ENCODE results near the gene ZNF789. TPM values are rescaled to one million over a fixed set of nuclear protein-coding genes. Genes with fewer than 3 reads are reported as not detected.

Gene ZNF789
- total and polyA plus RNA-seq, 9 of the 15 experiments (the other 6 are each of a cell fraction or from before 2014, with no cell fraction given): 6.1 to 57.0 (median 24.8) TPM

GRCh38 chr7:99531354-99531765 lies 58.7 kb downstream of the ZNF789 start (continued):
- no peak for TF ChIP-seq RREB1 (CRISPR knock-in tag; IDR thresholded peaks at IDR 0.05)
- TF ChIP-seq ILK (tag; IDR thresholded peaks at IDR 0.05; ENCODE audit: borderline replicate concordance, low read depth): no peak
- no peak for TF ChIP-seq SREBF1 (IDR thresholded peaks at IDR 0.05; ENCODE audit: borderline replicate concordance, low read depth, low read length)
- TF ChIP-seq HNRNPUL1 (IDR thresholded peaks at IDR 0.05; ENCODE audit: low read length): 0 out of 2 replicates have a peak, but pooled peaks have one; percentile 51
- no peak for TF ChIP-seq ETV5 (CRISPR knock-in tag; IDR thresholded peaks at IDR 0.05; ENCODE audit: low read depth)
- TF ChIP-seq ASH1L (IDR thresholded peaks at IDR 0.05; ENCODE audit: borderline replicate concordance, low read depth, partially characterized antibody): no peak
- TF ChIP-seq ZNF318 (IDR thresholded peaks at IDR 0.05; ENCODE audit: borderline replicate concordance in 1 of 2, low read depth in 1 of 2): 0 out of 4 replicates have a peak, but pooled peaks of 1 of the 2 experiments have one; percentile 21
- 0 out of 4 replicates have a peak, but pooled peaks have one; percentile 36 to 41 for TF ChIP-seq MLLT1 (IDR thresholded peaks at IDR 0.05)
- peak; percentile 48; the same call in 1 of the 2 replicates for TF ChIP-seq ZNF395 (CRISPR knock-in tag; IDR thresholded peaks at IDR 0.05)

All from K562 (cell line).